GM03348 (cell line): ENCODE results near the gene BTRC.
"Not testable (repeated sequence)": the region's sequence is repeated elsewhere in the genome, so short reads cannot be mapped to it uniquely, and the experiment has no call there.

Experiments
- DNase-seq: peaks from one replicate; pipeline ENCODE4 v3.0.0; 2012; ENCODE audit warnings: low spot score

The BTRC gene

DNA sequence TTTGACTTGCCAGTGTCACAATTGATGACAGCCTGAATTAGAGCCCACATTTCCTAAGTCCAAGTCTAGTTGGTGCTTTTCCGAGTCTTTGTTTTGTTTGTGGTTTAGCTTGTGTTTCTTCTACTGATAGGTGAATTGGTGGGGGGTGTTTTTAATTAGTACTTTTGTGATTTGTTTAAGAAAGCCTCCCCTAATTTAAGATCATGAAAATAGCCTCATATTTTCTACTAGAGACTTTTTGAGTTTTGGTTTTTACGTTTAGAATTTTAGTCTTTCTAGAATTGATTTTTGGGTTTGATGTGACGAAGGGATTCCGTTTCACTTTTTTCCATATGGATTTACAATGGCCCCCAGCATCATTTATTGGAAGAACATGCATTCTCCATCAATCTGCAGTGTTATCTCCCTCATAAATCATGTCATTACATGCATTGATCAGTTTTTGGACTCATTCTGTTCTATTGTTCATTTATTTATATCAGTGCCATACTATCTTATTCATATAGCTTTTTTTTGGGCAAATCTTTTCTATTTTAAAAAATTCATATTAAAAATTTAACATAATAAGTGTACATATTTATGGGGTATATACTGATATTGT, 32.8 kb downstream of the BTRC start:
- no peak for DNase-seq

DNA sequence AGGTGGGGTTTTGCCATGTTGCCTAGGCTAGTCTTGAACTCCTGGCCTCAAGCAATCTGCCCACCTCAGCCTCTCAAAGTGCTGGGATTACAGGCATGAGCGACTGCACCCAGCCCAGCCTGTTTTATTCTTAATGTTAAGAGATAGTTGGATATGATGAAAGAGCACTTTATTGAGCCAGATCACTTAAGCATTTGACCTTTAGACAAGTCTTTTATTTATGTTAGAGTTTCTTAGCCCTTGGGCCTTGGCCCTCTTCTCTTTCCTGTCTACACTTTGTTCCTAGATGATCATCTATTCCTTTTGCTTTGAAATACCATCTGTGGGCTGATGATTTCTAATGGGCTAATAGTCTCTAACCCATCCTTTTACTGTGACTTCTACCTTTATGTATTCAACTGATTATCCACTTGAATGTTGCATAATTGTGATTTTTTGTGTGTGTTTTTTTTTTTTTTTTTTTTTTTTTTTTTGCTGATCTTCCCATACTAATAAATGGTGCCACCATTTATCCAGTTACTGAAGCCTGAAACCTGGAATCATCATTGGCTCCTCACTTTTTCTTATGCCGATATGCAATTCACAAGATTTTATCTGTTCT, 34.8 kb downstream of the BTRC start:
- DNase-seq = no peak

DNA sequence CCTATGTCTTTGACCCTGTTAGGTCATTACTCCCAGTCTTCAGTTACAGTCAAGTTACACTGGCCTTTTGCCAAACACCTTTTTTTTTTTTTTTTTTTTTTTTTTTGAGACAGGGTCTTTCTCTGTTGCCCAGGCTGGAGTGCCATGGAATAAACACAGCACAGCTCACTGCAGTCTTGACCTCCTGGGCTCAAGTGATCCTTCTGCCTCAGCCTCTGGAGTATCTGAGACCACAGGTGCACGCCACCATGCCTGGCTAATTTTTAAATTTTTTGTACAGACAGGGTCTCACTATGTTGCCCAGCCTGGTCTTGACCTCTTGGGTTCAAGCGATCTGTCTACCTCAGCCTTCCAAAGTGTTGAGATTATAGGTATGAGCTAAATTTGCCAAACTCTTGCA, 35.6 kb downstream of the BTRC start:
- DNase-seq = not testable (repeated sequence)

DNA sequence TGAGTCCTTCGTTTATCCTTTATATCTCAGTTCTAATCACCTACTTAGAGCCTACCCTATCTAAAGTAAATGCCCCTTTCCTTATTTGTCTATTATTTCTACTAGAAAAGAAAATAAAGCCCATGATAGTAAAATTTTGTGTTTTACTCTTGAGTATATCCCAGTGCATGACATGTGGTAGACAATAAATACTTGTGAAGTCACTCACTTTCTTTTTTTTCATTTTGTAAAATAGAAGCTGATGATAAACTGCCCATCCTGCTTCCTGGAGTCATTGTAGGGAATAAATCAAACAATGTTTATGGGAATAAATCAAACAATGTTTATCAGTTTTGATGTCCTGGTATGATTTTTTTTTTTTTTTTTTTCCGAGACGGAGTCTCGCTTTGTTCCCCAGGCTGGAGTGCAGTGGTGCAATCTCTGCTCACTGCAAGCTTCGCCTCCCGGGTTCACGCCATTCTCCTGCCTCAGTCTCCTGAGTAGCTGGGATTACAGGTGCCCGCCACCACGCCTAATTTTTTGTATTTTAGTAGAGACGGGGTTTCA, 36.1 kb downstream of the BTRC start:
- no peak for DNase-seq

DNA sequence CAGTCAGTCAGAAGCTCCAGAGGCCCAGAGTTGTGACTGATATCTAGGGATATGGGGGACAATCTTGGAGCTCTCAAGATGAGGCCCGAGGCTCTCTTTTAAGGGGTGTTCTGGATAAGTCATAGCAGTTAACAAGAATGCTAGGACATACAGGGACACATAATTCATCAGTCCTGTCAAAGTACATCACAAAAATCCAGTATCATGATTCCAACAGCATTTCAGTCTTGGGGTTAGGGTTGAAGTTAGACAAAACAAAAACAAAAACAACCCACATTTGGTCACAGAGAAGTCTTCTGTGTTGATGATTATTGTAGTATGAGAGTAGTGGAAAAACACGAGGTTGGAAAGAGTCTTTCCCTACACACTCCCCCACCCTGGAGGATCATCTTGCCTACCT, 39.4 kb downstream of the BTRC start:
- no peak for DNase-seq

DNA sequence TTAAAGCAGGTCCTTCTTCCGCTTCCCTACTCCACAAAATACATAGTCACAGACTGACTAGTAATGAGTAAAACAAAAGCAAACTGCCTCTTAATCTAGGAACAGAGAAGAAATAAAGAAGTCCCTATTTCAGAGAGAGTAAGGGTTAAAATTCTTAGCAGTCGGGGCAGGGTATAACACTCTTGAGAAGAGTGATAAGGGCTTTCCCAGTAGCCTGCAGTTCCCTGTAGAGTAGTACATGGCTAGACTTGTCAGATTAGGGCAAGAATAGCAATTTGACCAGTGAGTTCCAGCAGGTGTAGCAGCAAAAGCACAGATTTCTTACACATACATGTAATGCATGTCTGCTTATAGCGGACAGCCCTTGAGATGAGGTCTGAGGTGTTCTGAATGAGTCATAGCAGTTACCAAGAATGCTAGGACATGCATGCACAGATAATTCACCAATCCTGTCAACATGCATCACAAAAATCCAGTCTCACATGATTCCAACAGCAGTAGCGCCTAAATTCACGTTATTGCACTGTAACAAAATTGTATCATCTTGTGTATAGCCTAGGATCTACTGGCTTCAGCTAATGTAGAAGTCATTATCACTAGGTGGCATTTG, 40.7 kb downstream of the BTRC start:
- DNase-seq = no peak

DNA sequence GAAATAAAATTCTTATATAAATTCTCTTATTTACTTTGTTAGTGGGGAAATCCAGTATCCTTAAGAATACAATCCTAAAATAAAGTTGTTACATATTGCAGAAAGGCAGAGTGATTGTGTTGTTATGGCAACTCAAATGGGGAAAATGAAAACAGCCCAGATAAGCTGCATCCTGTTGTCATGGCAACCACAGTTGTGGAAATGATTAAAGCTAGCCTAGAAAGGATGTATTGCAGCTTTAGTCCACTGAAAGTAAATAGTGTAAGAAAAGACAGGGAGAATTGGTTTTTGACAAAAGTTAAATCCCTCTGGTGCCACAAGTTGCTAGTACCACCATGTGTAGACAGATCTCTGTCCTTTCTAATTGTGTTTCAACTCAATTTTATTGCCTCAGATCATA, 43.2 kb downstream of the BTRC start:
- peak; percentile 19 for DNase-seq

DNA sequence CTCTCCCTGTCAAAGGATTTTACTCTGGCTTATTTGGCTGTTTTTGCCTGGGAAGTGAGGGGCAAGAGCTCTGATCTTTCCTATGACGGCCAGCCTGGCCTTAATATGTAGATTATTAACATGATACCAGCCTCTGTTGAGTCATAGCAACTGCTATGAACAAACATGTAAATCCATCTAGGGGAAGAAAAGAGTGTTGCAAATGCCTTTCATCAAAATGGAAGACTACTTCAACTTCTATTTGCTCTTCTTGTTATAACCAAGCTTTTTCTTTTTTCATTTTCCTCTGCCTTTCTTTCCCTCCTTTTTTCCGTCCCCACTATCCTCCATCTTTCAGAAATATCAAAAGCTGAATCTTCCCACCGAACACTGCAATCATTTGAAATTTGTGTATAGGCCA, 46.6 kb downstream of the BTRC start:
- no peak for DNase-seq

DNA sequence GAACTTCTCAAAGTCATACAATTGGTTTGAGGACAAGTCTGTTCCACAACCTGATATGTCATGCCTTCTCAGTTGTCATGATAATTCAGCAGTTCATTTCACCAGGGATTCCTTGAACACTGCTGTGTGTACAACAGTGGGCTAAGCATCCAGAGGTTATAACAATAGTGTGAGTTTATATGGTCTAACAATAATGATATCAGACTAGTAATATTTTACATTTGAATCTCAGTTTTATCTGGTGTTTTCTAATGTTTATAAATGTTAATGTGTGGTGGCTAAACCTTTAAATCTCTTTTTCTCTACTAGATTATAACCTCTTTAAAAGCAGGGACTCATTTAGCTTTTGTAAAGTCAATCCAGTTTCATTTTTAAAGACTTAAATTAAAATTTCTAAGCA, 48.7 kb downstream of the BTRC start:
- DNase-seq = no peak

DNA sequence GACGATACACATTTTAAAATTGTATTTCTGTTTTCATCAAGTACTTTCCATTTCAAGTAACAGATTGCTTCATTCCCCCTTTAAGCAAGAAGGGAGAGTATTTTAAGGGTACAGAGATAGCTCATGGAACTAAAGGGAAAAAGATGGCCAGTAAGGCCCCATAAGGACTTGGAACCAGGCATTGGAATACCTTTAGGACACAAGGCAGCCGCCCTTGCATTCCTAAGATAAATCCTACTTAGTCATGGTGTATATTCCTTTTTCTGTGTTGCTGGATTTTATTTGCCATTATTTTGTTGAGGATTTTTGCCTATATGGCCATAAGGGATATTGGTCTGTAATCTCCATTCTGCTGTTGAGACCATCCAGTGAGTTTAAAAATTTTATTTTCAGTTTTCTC, 49.2 kb downstream of the BTRC start:
- no peak for DNase-seq

DNA sequence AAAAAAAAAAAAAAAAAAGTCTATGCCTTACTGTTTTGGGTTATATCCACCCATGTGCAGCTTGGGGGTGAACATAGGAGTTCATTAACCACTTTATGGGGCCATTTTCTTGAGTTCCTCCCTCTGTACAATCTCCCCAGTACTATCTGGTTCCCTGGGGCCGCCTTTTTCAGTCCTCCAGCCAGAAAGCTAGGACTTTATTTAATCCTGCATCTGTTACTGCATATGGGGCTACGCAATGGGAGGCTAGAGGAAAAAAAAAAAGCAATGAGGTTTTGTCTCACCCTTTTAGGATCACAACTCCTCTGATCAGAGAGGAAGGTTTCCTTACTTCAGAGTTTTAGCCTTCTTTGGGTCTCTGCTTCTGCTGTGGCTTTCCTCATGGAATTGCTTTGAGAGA, 51.0 kb downstream of the BTRC start:
- no peak for DNase-seq

DNA sequence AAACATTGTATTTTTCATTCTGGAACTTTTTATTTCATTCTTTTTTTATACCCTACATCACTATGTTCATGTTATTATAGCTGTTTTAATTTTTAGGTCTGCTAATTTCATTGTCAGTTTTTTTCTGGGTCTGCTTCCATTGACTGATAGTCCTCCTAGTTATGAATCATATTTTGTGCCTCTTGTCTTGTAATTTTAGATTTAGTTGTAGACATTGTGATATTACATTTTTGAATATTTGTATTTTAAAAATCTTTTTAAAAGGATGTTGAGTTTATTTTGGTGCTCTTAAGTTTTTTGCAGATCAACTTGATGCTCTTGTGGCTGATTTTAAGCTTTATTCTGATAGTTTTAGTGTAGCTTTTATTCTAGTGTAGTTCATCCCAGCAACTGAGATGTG, 57.6 kb downstream of the BTRC start:
- no peak for DNase-seq

DNA sequence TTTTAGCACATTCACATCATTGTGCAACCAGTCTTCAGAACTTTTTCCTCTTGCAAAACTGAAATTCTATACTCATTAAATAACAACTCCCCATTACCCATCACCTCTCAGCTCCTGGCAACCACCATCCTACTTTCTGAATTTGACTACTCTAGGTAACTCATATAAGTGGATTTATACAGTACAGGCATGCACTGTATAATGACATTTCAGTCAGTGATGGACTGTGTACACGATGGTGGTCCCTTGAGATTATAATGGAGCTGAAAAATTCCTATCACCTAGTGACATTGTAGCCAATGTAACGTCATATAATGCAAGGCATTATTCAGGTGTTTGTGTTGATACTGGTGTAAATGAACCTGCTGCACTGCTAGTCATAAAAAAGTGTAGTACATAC, 60.1 kb downstream of the BTRC start:
- no peak for DNase-seq

DNA sequence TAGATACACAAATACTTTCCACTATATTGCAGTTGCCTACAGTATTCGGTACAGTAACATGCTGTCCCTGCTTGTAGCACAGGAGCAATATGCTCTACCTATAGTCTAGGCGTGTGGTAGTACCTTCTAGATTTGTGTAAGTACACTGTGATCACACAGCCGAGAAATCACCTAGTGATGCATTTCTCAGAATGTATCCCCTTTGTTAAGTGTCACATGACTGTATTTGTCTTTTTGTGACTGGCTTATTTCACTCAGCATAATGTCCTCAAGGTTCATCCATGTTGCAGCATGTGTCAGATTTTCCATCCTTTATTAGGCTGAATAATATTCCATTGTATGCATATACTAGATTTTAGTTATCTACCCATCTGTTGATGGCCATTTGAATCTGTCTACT, 61.9 kb downstream of the BTRC start:
- DNase-seq = no peak

DNA sequence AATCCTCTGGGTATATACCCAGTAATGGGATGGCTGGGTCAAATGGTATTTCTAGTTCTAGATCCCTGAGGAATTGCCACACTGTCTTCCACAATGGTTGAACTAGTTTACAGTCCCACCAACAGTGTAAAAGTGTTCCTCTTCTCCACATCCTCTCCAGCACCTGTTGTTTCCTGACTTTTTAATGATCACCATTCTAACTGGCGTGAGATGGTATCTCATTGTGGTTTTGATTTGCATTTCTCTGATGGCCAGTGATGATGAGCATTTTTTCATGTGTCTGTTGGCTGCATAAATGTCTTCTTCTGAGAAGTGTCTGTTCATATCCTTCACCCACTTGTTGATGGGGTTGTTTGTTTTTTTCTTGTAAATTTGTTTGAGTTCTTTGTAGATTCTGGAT, 68.0 kb downstream of the BTRC start:
- not testable (repeated sequence) for DNase-seq

DNA sequence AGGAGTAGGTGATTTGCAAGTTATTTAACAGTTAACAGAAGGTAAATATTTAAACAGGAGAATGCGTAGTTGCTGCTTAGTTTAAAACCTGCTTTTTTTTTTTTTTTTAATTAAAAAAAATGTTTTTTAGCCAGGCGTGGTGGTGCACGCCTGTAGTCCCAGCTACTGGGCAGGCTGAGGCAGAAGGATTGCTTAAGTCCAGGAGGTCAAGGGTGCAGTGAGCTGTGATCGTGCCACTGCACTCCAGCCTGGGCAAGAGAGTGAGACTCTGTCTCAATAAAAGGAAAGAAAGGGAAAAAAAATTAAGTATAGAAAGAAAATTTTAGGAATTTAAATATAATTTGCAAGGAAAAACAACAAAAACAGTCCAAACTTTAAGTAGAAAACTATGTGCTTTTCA, 71.6 kb downstream of the BTRC start:
- no peak for DNase-seq

DNA sequence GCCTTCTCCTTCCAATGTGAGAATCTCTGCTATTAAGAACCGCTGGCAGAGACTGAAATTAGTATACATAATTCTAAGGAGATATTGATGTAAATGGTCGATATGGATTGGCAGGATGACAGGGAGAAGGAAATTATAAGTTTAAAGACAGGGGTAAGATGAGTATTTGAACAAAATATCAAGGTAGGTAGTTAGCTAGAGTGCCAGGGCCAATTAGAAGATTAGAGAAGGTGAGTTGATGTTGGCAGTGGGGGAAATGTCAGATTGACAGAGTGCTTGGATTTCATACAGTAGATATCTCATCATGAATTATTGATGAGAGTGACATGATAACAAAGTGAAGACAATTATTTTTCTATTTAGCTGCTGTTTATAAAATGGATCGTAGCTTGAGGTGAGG, 74.1 kb downstream of the BTRC start:
- DNase-seq = no peak

DNA sequence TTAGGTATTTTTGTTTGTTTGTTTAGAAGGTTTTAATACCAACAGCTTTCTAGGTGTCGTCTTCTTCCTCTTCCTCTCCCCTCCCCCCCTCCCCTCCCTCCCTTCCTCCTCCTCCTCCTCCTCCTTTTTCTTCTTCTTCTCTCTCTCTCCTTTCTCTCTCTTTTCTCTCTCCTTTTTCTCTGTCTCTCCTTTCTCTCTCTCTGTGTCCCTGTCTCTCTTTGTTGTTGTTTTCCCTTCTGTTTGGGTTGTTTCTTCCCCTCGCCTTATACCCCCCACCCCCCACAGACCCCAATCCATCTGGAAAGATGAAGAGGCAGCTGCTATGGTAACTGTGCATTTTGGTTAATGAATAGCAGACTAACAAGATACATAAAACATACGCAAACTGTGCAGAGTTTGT, 75.5 kb downstream of the BTRC start:
- DNase-seq = no peak

DNA sequence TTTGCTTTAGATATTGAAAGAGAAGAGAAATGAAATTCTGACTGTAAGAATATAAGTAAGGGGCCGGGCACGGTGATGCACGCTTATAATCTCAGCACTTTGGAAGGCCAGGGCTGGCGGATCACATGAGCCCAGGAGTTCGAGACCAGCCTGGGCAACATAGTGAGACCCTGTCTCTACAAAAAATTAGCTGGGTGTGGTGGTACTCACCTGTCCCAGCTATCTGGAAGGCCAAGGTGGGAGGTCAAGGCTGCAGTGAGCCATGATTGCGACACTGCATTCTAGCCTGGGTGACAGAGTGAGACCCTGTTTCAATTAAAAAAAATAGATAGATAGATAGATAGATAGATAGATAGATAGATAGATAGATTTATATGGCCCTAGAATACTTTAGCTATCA, 82.3 kb downstream of the BTRC start:
- no peak for DNase-seq

DNA sequence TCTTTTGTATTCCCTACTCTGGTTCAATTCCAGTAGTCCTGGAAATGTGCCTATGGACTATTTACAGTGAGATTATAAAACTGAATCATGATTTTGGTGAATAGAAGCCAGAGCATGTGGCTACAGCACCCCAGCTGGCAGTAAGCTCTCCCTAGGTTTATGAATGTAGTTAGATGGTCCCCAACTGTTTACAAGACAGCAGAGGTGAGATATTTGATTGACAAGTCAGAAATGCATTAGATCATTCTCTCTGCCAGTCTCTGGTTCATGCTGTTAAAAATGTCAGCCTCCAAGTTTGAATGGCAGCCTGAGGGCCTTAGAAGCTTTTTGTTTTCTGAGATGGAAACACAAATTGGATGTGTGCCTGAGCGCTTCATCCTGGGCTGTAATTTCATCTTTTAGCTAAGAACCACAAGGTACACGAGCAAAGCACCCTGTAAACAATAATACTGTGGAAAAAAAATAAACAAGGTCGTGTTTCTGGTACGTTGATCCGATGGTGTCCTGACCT, 85.0 kb downstream of the BTRC start:
- peak; percentile 4 for DNase-seq

DNA sequence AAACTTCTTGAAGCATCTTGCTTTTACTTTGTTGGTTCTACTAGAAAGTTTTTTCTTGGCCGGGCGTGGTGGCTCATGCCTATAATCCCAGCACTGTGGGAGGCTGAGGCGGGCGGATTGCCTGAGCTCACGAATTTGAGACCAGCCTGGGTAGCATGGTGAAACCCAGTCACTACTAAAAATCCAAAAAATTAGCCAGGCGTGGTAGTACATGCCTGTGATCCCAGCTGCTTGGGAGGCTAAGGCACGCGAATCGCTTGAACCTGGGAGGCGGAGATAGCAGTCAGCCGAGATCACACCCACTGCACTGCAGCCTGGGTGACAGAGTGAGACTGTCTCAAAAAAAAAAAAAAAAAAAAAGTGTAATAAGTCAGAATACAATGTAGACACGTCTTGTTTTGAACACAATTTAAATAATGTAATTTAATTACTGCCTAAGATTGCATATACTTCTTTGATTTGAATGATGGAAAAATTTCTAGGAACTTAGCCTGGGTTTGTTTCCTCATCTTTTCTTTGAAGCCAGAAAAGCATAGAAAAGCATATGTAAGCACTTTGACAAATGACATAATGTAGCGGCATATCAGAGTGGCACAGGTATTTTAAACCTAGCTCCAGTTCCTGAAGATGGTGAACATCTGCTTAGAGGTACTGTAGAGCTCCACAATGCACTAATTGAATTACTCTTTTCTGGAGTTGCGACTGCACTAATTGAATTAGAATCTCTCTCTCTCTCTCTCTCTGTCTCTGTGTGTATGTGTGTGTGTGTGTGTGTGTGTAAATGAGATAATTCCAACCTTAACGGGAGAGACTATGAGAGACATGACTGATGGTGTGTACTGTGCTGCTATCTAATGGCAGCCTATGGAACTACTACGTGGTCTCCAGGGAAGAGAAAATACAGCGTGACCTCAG, 87.8 kb downstream of the BTRC start:
- peak; percentile 71 for DNase-seq

DNA sequence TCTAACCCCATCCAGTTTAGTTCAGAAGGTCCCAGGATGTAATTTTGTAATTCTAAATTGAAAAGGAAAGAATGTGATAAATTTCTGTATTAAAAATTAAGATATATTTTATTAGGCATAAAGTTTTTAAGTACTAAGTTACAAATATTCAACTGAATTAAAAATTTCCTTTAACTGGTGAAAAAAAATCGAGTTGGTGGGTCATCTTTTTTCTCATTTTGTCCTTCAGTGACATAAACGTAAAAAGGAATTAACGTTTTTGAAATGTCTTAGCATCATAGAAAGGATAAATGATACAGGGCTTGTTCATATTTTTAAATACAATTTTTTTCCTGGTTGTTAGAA, 88.5 kb downstream of the BTRC start:
- no peak for DNase-seq
